Measurements from ENCODE around the gene DNAH17.
A peak's percentile ranks its signal among the peaks of the same experiment; 100 is the strongest.

DNAH17 gene

DNA sequence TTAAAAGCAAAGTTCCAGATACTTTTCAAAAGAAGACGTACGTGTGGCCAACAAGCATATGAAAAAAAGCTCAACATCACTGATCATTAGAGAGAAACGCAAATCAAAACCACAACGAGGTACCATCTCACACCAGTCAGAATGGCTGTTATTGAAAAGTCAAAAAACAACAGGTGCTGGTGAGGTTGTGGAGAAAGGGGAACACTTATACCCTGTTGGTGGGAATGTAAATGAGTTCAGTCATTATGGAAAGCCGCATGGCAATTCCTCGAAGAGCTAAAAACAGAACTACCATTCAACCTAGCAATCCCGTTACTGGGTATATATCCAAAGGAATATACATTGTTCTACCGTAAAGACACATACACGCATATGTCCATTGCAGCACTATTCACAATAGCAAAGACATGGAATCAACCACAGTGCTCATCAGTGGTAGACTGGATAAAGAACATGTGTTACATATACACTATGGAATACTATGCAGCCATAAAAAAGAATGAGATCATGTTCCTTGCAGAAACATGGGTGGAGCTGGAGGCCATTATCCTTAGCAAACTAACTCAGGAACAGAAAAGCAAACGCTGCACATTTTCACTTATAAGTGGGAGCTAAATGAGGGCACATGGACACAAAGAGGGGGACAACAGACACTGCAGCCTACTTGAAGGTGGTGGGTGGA is 31.1 kb upstream of the DNAH17 start:
- in situ Hi-C loops (cut with MboI; ENCODE audit: low pct_unique_long_range_greater_than_20kb, low sequenced_read_pairs): no loop called here
- no peak for DNase-seq

DNA sequence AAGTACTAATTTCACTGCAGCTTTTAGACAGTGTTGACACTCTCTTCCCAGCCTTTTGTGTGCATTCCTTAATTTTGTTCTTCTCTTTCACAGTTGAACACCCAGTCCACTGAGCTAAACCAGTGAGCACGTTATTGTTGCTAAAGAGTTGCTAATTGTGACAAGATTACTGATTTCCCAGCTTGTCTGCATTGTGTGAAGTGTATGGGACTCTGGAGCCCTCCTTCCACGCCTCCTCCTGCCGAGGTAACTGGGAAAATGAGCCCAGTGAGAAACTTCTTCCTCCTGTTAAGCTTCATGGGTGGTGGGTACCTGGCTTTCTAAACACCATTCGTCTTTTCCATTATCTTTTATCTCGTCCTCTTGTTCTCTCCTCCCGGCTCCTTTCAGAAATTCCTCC is 29.8 kb upstream of the DNAH17 start:
- DNase-seq: no peak
- in situ Hi-C loops (cut with MboI; ENCODE audit: low pct_unique_long_range_greater_than_20kb, low sequenced_read_pairs): no loop called here

DNA sequence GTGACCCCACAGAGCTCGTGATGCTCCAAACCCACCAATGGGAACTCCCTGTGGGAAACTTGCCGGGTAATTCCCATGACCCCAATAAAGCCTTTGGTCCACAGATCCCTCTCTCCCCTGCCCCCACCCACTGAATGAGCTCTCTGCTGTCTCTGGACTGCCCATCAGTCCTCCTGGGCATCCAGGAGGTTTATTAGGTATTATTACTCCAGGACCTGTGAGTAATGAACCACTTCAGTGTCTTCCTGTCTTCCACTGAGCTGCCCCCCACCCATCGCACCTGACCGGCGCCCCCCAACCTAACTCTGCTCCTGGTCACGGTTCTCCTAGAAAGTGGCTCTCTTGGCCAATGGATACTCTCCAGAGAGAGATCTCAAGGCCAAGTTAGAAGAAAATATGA is 28.7 kb upstream of the DNAH17 start:
- DNase-seq: no peak
- in situ Hi-C loops (cut with MboI; ENCODE audit: low pct_unique_long_range_greater_than_20kb, low sequenced_read_pairs): no loop called here

DNA sequence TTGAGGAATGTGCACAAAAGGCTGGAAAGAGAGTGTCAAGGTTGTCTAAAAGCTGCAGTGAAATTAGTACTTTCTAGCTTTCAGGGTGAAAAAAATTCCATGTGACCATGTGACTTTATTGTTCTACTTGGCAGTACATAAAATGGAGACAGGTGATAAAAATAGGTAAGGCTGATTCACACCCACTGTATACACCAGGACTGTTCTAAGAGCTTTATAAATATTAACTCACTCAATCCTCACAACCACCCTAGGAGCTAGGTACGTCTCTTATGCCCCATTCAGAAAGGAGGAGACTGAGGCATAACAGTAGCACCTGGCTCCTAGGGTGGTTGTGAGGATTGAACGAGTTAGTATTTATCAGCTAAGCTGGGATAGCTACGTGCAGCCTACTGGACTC is 28.2 kb upstream of the DNAH17 start:
- in situ Hi-C loops (cut with MboI; ENCODE audit: low pct_unique_long_range_greater_than_20kb, low sequenced_read_pairs): no loop called here

DNA sequence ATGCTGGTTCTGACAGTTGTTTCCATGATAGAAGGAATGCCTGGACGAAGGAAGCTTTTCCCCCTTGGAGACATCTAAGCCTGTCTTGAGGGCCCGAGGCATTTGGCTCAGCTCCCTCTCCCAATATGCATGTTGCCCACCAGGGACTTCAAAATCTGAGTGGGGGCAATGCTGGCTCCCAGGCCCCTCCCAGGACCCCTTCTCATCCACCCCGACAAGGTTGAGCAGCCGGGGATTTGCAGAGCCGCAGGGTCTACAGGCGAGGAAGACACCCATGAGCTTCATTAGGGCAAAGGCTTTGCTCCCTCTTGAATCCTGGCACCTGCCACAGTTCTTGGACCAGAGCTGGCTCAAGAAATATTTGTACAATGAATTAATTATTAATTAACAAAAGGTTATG is 25.1 kb upstream of the DNAH17 start:
- in situ Hi-C loops (cut with MboI; ENCODE audit: low pct_unique_long_range_greater_than_20kb, low sequenced_read_pairs): no loop called here
- DNase-seq: no peak

More for the DNA sequence above, 28.2 kb upstream of the DNAH17 start:
- DNase-seq: no peak

DNA sequence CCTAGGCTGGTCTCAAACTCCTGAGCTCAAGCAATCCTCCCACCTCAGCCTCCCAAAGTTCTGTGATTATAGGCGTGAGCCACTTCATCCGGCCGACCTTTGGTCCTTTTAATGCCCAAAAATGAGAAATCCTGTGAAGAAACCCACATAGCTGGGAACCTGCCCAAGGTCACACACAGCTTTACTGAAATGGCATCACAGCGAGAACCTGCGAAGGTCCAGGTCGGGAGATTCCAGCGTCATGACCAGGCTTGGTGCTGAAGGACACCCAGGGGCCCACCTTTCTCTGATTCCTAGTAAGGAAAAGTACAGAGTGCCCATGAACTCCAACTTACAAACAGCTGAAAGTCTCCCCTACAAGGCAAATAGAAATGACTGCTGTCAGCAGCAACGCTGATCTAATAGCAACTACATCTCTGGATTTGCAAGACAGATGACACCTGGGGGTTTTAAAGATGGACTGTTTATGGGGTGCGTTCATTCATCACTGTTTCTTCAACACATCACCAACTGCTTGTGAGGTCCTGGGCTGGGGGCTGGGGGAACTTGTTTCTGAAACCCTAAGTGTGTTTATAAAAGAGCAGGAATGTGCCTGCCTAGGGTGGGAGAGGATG is 24.5 kb upstream of the DNAH17 start:
- DNase-seq: no peak
- in situ Hi-C loops (cut with MboI; ENCODE audit: low pct_unique_long_range_greater_than_20kb, low sequenced_read_pairs): no loop called here

DNA sequence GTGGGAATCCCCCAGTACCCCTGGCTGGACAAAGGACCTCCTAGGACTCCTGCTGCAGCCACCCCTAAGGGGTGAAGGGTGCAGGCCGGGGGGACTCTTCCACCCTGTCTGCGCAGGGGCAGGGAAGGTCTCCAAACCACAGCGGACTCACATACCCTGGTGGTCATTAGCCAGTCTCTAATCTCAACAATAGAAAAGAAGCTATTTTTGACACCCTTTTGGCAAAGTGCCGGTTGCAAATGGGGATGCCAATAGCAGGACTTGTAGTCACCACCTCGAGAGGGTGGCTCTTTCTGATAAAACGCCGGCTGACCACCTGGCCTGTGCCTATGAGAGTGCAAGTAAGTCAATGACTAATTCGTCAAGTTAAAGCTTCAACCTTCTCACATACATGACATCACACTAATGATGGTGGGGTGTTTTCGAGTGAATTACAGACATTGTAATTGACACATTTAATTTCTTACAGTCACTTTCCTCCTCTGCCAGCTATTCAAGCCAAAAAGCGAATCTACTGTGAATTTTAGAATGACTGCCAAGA is 23.1 kb upstream of the DNAH17 start:
- in situ Hi-C loops (cut with MboI; ENCODE audit: low pct_unique_long_range_greater_than_20kb, low sequenced_read_pairs): no loop called here

DNA sequence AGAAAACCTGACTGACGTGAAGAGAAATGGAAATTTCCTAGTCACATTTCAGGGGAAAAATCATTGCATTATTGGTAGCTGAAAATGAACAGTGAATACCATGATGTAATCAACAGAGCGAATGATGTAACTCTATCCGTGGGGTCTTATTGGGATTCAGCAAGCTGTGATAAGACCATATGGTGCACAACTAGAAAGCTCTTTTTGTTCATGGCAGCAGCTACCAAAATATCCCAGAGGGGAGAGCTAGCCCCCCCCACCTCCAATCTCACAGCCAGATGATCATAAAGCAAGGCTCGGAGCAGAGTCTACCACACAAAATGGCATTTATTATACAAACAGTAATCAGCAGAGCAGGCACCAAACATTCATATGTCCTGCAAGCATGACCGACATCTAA is 22.2 kb upstream of the DNAH17 start:
- in situ Hi-C loops (cut with MboI; ENCODE audit: low pct_unique_long_range_greater_than_20kb, low sequenced_read_pairs): no loop called here
- no peak for DNase-seq

More for the DNA sequence above, 23.1 kb upstream of the DNAH17 start:
- no peak for DNase-seq

DNA sequence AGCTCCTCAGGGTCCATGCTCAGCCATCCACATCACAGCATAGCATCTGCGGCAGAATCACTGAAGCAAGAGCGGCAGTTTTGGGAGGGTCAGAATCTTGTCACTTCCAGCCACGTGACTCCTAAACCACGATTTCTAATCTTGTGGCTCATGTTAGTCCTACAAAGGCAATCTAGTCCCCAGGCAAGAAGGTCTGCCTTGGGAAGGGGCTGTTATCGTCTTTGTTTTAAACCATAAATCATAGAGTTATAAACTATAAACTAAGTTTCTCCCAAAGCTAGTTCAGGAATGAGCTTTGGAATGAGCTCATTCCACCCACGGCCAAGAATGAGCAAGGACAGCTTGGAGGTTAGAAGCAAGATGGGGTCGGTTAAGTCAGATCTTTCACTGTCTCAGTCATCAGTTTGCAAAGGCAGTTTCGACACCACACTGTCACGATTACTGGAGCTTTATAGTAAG is 20.8 kb upstream of the DNAH17 start:
- DNase-seq: peak; percentile 14

DNA sequence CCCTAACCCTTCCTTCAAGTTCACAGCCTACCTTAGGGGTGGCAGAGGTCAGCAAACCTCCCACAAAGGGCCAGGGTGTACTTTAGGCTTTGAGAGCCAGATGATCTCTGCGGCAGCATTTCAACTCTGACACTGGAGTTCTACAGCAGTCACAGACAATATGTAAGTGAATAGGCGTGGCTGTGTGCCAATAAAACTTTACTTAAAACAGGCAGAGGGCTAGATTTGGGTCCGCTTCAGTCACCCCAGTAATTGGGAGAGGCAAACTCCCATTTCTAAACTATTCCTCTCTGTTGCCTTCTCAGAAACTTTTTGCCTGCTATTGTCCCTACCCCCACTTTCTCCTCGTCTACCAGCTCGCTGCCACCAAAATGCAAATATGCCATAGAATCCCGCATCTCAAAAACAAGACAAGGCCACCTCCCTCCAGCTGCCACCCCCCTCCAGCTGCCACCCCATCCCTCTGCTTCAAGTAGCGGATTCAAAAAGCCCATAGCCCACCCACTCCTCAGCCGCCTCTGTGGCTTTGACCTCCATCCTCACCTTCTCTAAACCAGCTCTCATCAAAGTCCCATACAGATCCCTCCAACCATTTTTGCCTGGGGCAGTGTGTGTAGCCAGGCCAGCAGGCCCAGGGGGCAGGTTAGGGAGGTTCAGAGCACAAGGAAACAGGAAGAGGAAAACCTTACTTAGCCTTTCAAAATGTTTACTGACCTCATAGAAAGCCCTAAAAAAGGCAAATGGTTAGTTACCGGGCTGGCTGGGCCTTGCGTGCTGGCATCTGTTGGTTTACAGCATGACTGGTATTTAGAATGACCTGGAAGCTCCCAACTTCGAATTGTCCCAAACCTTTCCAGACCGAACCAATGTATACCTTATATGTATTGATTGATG is 19.9 kb upstream of the DNAH17 start:
- in situ Hi-C loops (cut with MboI; ENCODE audit: low pct_unique_long_range_greater_than_20kb, low sequenced_read_pairs): no loop called here
- DNase-seq: no peak

More for the DNA sequence above, 20.8 kb upstream of the DNAH17 start:
- in situ Hi-C loops (cut with MboI; ENCODE audit: low pct_unique_long_range_greater_than_20kb, low sequenced_read_pairs): no loop called here

DNA sequence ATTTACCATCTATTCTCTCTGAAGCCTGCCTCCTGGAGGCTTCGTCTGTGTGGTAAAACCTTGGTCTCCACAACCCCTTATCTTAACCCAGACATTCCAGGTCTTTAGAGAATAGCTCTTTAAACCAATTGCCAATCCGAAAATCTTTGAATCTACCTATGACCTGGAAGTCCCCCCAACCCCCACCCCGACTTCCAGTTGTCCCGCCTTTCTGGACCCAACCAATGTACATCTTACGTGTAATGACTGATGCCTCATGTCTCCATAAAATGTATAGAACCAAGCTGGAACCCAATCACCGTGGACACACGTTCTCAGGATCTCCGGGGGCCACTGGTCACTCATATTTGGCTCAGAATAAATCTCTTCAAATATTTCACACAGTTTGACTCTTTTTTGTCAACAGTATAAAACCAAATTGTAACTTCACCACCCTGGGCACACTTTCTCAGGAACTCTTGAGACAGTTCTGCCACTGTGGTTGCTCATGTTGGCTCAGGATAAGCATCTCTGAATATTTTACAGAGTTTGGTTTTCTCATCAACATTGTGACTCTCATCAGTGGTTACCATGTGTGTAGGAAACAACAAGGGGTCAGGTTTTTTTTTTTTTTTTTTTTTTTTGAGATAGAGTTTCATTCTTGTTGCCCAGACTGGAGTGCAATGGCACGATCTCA is 18.1 kb upstream of the DNAH17 start:
- in situ Hi-C loops (cut with MboI; ENCODE audit: low pct_unique_long_range_greater_than_20kb, low sequenced_read_pairs): no loop called here

DNA sequence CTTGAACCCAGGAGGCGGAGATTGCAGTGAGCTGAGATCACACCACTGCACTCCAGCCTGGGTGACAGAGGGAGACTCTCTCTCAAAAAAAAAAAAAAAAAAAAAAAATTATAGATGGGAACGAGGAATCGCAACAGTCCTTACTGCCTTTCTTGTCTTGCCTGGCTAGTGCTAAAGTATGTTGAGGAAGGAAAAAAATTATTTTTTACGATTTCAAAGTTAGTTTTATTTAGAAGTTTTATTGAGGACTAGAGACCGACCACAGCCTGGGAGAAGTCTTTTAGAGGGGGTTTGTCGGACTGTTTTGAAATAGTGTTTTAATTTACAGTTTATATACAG is 15.8 kb upstream of the DNAH17 start:
- in situ Hi-C loops (cut with MboI; ENCODE audit: low pct_unique_long_range_greater_than_20kb, low sequenced_read_pairs): no loop called here
- peak; percentile 28 for DNase-seq

More for the DNA sequence above, 18.1 kb upstream of the DNAH17 start:
- no peak for DNase-seq

DNA sequence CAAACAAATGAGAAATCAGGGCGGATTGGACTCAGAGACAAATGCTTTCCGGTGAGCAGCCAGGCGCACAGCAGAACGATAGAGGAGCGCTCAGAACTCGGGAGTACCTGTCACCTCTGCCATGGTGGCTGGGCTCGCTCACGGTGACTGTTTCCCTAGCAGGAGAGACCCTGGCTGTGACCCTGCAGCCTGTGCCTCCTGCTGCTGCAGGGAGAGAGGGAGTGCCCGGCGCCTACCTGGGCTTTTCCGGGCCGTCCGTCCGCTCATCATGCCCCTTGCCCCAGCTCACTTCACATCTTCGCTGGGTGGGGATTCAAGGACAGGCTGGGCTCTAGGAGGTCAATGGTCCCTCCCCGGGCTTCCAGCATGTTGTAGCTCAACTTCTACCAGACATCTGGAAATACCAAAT is 14.1 kb upstream of the DNAH17 start:
- in situ Hi-C loops (cut with MboI; ENCODE audit: low pct_unique_long_range_greater_than_20kb, low sequenced_read_pairs): no loop called here
- no peak for DNase-seq

DNA sequence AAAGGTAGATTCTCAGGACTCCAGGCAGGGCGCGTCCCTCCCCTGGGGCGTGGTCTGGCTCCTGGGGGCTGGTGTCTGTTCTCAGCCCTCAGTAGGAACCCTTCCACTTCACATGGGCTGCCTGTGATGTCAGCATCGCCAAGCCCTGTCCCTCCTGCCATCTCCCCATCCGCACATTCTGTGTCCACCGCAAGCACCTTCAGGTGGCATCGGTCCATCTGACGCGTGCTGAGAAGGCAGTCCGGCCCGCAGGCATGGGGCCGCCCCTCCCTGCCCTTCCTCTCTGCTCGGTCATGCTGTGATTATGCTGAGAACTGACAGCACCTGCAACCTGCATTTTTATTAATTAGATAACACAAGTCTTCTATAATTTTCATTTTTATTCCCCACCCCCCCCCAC is 12.7 kb upstream of the DNAH17 start:
- no peak for DNase-seq
- in situ Hi-C loops (cut with MboI; ENCODE audit: low pct_unique_long_range_greater_than_20kb, low sequenced_read_pairs): no loop called here

DNA sequence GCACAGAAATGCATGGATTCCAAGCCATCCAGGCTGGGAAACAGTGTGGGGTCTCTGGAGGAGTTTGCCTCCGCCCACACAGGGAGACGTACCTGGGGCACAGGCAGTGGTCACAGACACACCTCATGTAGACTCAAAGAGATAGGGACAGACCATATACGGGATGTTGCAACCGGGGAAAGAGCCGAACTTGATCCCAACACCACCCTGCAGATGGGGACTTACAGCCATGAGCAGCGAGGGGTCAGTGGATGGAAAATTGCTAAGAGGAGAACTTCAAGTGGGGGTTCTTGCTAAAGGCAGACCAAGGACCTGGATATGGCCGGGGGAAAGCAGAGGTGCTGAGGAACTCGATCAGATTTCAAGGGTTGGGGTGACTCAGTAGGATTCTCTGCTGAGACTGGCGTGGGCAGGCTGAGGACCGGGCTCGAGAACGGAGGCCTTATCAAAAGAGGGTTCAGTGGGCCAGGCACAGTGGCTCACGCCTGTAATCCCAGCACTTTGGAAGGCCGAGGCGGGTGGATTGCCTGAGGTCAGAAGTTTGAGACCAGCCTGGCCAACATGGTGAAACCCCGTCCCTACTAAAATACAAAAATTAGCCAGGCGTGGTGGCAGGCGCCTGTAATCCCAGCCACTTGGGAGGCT is 12.0 kb upstream of the DNAH17 start:
- in situ Hi-C loops (cut with MboI; ENCODE audit: low pct_unique_long_range_greater_than_20kb, low sequenced_read_pairs): no loop called here
- DNase-seq: no peak

DNA sequence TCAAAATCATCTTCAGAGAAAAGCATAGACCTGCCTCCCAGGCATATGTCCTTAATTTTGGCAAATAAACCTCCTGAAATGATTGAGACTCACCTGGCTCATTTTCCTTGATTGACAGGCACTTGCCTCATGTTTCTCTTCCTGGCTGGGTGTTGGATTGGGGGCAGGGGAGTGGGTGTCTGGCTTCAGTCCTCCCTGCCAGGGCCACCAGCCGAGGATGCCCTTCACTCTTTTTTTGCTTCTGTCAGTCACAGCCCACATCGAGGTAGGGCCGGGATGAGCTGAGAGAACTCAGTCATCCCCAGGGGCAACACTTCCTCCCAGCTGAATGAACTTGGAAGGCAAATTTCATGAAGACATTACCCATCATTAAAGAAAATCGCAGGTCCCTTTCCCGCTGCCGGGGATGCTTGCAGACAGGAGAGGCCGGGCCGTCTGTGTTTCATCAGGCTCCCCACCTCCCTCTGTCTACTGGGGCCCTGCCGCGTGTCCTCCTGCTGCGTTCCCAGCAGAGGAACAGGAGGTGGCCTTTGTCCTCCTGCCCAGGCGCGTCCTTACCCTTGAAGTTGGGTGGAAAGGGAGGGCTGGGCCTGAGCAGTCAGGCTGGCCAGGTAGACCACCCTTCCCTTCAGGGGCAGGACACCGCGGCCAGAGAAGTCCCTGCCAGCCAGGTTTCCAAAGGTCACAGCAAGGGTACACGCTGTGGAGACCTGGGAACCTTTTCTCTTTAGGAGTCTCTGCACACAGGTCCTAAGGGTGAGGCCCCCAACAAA is 11.2 kb upstream of the DNAH17 start:
- DNase-seq: no peak
- in situ Hi-C loops (cut with MboI; ENCODE audit: low pct_unique_long_range_greater_than_20kb, low sequenced_read_pairs): no loop called here

DNA sequence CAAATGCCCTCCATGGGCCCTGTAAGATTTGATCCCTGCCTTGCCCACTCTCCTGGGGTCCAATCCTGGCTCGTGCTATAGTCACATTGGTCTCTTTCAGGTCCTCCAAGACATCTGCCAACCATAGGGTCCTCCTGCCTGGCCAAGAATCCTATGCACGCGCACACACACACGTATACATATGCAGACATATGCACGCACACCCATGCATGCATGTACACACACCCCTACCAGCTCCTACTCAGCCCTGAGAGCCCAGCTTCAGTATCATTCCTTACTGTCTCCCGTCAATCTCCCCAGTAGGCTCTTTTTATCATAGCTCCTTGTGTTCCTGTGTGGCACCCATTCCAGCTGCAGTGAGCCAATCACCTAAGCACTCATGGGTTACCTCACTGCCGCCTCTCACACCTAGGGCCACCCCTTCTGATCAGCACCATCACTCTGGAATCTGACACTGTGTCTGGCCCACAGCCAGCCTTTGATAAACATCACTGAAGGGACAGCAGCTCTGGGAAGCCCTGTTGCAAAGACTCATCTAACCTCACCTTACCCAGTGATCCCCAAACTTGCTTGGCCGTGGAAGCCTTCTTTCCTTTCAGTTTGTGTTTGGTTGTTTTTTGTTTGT is 7.9 kb upstream of the DNAH17 start:
- in situ Hi-C loops (cut with MboI; ENCODE audit: low pct_unique_long_range_greater_than_20kb, low sequenced_read_pairs): no loop called here
- no peak for DNase-seq

DNA sequence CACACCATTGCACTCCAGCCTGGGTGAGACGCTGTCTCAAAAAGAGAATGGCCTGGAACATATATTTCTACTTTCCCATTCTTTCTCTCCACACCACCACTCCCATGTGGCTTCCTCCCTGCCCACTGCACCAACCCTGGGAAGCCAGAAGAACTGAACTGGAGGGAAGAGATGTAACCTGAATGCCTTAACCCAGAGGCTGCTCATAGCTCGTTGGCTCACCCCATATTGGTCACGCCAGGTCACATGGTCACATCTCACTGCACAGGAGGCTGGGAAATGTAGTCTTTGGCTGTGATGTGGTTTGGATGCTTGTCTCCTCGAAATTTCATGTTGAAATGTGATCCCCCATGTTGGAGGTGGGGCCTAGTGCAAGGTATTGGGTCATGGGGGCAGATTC is 5.9 kb upstream of the DNAH17 start:
- in situ Hi-C loops (cut with MboI; ENCODE audit: low pct_unique_long_range_greater_than_20kb, low sequenced_read_pairs): no loop called here
- no peak for DNase-seq
